NOMO-1 (cell line): Measurements from ENCODE around the gene EXOC2.
A peak's percentile ranks its signal among the peaks of the same experiment; 100 is the strongest.
"Not testable (repeated sequence)": the region's sequence is repeated elsewhere in the genome, so short reads cannot be mapped to it uniquely, and the experiment has no call there.

Experiments used
- DNase-seq, 2 experiments: peaks; one replicate each; lab custom pipeline; 2025; ENCODE audit not compliant: unreplicated experiment in 2 of 2; lab: John Stamatoyannopoulos, UW

Gene EXOC2

GRCh38 chr6:641225-641985, 51.5 kb downstream of the EXOC2 start:
- no peak for DNase-seq

GRCh38 chr6:636488-636887, 56.5 kb downstream of the EXOC2 start:
- DNase-seq, result no peak

- DNase-seq, result no peak
Observed at GRCh38 chr6:635233-635632, 57.7 kb downstream of the EXOC2 start.

- DNase-seq, result no peak
Observed at GRCh38 chr6:633611-634010, 59.3 kb downstream of the EXOC2 start.

GRCh38 chr6:628766-629165, 64.2 kb downstream of the EXOC2 start:
- DNase-seq, result no peak

GRCh38 chr6:626236-626635, 66.7 kb downstream of the EXOC2 start:
- no peak for DNase-seq

- DNase-seq, result no peak
Observed at GRCh38 chr6:624979-625378, 68.0 kb downstream of the EXOC2 start.

GRCh38 chr6:622462-622861, 70.5 kb downstream of the EXOC2 start:
- no peak for DNase-seq

GRCh38 chr6:621931-622330, 71.0 kb downstream of the EXOC2 start:
- DNase-seq, result no peak

- DNase-seq, result no peak
Observed at GRCh38 chr6:620950-621349, 72.0 kb downstream of the EXOC2 start.

GRCh38 chr6:620166-620565, 72.8 kb downstream of the EXOC2 start:
- DNase-seq, result no peak

- DNase-seq, result no peak
Observed at GRCh38 chr6:617456-618100, 75.4 kb downstream of the EXOC2 start.

- no peak for DNase-seq
Observed at GRCh38 chr6:613981-614380, 79.0 kb downstream of the EXOC2 start.

- no peak for DNase-seq
Observed at GRCh38 chr6:611928-612327, 81.0 kb downstream of the EXOC2 start.

GRCh38 chr6:610882-611281, 82.1 kb downstream of the EXOC2 start:
- peak; percentile 19 to 59 for DNase-seq

- DNase-seq, result no peak
Observed at GRCh38 chr6:609905-610304, 83.0 kb downstream of the EXOC2 start.

GRCh38 chr6:606829-607379, 86.0 kb downstream of the EXOC2 start:
- DNase-seq, result no peak

- not testable (repeated sequence) for DNase-seq
Observed at GRCh38 chr6:605895-606294, 87.0 kb downstream of the EXOC2 start.

- no peak for DNase-seq
Observed at GRCh38 chr6:604579-604978, 88.4 kb downstream of the EXOC2 start.

GRCh38 chr6:603265-603664, 89.7 kb downstream of the EXOC2 start:
- no peak for DNase-seq

- DNase-seq, result no peak
Observed at GRCh38 chr6:599576-600448, 93.1 kb downstream of the EXOC2 start.
